H1 (cell line): ENCODE data around the gene NOLC1. TPM values are rescaled to one million over a fixed set of nuclear protein-coding genes. Genes with fewer than 3 reads are reported as not detected.

Experiments used
- CTCF ChIP-seq, 3 experiments: IDR thresholded peaks; 1 replicate in 2 of 3; 2 replicates in 1 of 3; pipeline versions ENCODE4 v1.5.1 to v1.6.1; 2011; ENCODE audit warnings: low read length in 3 of 3, mild to moderate bottlenecking in 3 of 3, inconsistent platforms in 2 of 3, low read depth in 1 of 3, moderate library complexity in 1 of 3; ENCODE audit not compliant: insufficient read depth in 1 of 3; ENCODE audit errors: control extremely low read depth in 1 of 3
- polyA plus RNA-seq, 7 experiments: library from polyadenylated mRNA; depleted of rRNA in 3 of 7; stranded (reverse) in 5 of 7; unstranded in 2 of 7; fragments of >200 nt in 5 of 7; fragments of 200-250 nt in 2 of 7; gene quantifications; 1 replicate in 5 of 7; 2 replicates in 1 of 7; 4 replicates in 1 of 7; pipeline versions ENCODE4 v1.2.1 to v1.2.3, GENCODE V29; 2011 to 2013; ENCODE audit warnings: missing spikeins in 2 of 7, mixed read lengths in 2 of 7
- total RNA-seq: library from RNA; stranded (reverse); fragmentation: NEBNext Ultra II Directional; extraction: Animal tissue kit (Norgen Biotek cat#: 25700); gene quantifications from 2 replicates; pipeline ENCODE4 v1.2.1, GENCODE V29; 2021

Gene NOLC1
- total and polyA plus RNA-seq, 2 of the 8 experiments (the other 6 are each of a cell fraction or from before 2014, with no cell fraction given), result 86.3 to 191 TPM

GRCh38 chr10:102121739-102122372 is 30.3 kb upstream of the NOLC1 start (continued):
- peak; percentile 20 to 41 (median 29); a peak in 3 of 4 replicates for TF ChIP-seq CTCF (IDR thresholded peaks at IDR 0.05; ENCODE audit: control extremely low read depth in 1 of 3, insufficient read depth in 1 of 3, low read depth in 1 of 3, low read length in 3 of 3)
